Activated CD4-positive, alpha-beta T cell treated with anti-CD3 and anti-CD28 coated beads for 4 hours (primary cell): ENCODE data around the gene ZNF629.

Source experiments
- DNase-seq, 2 donors: peaks; one replicate each; pipeline ENCODE4 v3.0.0-alpha.2; 2020

ZNF629 gene

DNA sequence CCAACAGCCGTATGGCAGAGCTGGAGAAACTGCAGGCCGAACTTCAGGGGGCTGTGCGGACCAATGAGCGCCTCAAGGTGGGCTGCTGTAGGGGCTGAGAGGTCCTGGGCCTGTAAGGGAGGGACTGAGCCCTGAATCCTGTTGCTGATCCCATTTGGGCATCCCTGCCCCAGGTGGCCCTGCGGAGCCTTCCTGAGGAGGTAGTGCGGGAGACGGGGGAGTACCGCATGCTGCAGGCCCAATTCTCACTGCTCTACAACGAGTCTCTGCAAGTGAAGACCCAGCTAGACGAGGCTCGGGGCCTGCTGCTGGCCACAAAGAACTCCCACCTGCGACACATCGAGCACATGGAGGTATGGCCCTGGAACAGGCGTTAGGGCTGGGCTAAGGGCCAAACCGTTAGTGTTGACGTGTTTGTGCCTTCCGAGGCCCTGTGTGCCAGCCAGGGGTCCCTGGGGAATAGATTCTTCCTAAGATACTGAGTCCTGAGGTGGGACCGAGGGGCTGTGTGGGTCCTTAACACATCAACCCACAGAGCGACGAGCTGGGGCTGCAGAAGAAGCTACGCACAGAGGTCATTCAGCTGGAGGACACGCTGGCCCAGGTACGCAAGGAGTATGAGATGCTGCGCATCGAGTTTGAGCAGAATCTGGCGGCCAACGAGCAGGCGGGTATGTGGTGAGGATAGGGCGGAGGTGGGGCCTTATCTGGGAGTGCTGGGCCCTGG is 20.6 kb downstream of the ZNF629 start:
- no peak for DNase-seq

DNA sequence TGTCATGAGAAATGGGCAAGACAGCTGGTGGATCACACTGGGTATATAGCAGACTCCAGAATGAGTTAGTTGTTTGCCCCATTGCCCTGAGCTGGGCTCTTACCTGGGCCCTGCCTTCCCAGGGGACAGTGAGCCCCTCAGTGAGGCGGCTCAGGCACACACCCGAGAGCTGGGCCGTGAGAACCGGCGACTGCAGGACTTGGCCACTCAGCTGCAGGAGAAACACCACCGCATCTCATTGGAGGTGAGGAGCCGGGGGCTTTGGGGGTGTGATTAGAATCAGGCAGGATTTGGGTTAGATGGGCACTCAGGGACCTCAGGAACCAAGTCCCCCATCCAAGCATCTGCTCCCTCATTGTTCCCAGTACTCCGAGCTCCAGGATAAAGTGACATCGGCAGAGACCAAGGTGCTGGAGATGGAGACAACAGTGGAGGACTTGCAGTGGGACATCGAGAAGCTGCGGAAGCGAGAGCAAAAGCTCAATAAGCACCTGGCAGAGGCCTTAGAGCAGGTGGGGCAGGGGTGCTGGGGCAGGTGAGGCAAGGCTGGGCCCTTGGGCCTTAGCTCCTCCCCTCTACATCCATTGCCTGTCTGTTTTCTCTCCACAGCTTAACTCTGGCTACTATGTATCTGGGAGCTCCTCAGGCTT is 22.1 kb downstream of the ZNF629 start:
- no peak for DNase-seq

DNA sequence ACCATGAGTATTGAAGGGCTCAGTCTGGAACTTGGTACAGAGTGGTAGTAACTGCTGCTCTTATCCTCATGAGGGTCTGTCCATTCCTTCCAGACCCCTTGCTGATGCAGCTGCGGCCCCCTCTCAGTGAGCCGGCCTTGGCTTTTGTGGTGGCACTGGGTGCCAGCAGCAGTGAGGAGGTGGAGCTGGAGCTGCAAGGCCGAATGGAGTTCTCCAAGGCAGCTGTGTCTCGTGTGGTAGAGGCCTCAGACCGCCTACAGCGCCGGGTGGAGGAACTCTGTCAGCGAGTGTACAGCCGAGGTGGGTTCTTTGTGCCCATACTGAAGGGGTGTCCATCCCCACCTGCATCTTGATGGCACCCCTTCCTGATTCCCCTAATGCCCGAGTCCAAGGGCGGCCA is 22.9 kb downstream of the ZNF629 start:
- DNase-seq = no peak

DNA sequence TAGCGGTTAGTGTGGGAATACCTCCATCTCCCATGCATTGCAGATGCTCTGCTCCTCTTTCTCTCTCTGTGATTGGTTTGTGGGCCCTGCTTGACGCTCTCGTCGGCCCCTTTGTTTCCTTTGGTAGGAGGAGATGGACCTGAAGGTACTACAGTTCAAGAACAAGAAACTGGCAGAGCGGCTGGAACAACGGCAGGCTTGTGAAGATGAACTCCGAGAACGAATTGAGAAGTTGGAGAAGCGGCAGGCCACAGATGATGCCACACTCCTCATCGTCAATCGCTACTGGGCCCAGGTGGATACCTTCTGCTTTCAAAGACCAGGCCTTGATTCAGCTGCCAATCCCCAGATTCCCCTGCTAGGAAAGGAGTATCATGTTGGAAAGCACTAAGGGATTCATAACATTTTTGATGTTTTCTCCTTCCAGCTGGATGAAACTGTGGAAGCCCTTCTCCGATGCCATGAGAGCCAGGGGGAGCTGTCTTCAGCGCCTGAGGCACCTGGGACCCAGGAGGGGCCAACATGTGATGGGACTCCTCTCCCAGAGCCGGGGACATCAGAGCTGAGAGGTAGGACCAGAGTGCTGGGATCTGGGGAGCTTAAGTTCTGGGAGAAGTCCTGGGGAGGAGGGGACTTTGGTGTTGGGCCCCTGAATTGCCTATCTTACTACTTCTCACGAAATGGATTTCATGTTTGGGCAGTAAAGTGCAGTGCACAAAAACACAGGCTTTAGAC is 23.8 kb downstream of the ZNF629 start:
- DNase-seq = no peak

DNA sequence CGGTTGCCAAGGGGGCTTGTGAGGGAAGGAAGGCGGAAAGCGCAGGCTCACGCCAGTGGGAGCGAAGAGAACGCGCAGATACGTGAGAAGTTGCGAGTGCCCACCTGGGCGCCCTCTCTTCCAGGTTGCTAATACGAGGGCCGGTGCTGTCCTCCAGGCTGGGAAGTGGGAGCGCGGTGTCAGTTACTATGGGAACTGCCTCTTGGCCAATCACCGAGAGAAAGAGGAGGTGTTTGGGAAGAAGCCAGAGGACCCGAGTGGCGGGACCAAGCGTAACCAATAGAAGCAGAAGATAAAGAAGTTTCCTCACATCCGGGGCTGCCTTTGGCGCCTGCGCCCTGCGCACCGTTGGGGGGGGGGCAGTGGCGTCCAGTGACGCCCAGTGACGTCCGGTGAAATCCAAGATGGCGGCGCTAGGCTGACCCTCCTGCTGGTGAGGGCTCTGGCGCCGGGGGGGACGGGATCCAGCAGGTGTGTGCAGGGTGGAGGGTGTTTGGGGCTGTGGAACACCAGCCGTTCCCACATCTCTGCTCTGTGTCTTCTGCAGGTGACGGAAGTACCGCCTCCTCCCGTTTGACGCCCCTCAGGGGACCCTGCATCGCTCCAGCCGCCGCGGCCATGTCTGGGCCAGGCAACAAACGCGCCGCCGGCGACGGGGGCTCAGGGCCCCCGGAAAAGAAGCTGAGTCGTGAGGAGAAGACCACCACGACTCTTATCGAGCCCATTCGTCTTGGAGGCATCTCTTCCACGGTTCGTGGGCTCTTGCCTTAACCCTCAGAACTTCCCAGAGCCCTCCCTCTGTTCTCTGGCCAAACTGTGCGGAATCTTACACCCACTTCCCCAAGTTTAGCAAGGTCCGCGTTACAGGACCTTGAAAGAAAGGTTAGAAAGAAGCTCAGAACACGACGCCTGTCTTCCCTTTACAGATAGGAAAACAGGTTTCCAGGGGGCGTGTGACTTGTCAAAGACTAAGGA is 24.8 kb downstream of the ZNF629 start, which contains the start of the genes CFAP119 and RNF40:
Gene CFAP119, minus strand, starts transcription at position 135 of the 975 bp plus-strand sequence. CDS start 314 bp downstream, outside the sequence.
Gene RNF40, plus strand, starts transcription at position 395 of the 975 bp plus-strand sequence. Its CDS starts 224 bp downstream, at position 619.
- DNase-seq = peak; percentile 82 to 83

DNA sequence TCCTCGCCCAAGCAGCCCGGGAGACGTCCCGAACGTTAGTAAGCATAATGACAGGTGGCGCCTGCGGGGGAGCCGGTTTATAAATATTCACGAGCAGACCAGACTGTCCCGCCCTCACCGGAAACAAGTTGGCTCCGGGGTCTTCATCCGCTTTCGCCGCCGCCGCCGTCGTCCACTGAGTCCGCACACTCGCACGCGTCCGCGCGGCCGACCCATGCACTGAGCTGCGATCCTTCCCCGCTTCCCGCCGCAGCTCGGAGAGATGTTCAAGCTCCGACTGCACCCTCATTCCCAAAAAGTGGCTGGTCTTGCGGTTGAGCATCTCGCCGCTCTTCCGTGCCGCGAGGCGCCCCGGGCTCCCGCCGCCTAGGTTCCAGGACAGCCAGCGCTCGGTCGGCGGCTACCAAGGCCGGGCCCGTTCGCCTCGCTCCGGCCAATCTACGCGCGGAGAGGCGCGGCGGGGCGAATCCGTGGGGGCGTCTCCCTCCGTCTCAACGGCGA is 25.5 kb downstream of the ZNF629 start:
- DNase-seq = peak; percentile 28 to 33

DNA sequence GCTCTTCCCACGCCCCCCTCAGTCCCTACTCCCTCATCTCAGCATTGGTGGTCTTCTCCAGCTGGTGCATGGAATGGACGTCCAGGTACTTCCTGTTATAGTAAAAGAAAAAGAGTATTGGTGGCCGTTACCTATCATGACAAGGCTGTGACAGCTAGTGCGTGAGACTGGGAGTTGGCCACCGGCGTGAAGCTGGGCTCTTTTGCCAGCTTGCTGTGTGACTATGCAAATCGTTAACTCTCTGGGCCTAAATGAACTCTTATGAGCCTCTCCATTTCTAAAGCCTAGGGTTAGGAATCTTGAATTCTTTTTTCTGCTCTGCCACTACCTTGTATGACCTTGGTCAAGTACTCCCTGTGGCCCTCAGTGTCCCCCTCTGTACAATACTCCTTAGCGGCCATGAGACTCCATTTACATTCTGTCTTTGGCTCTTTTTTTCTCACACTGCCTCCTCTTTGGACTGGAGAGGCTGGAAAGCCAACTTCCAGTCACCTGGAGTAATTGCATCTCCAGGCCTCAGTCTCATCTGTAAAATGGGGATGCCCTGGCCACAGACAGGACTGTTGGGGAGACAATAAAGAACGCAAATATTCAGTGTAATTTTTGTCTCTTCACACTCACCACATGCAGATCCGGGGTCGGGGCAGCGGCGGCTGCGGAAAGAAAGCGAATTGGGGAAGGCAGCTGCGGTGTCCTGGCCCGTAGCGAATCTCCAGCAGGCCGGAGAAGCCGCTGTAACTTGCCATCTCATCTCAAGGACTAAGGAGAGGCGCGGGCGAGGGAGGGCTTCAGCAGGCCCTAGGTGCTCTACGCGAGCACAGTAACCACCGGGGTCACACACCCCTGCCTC is 26.2 kb downstream of the ZNF629 start:
- DNase-seq = no peak

DNA sequence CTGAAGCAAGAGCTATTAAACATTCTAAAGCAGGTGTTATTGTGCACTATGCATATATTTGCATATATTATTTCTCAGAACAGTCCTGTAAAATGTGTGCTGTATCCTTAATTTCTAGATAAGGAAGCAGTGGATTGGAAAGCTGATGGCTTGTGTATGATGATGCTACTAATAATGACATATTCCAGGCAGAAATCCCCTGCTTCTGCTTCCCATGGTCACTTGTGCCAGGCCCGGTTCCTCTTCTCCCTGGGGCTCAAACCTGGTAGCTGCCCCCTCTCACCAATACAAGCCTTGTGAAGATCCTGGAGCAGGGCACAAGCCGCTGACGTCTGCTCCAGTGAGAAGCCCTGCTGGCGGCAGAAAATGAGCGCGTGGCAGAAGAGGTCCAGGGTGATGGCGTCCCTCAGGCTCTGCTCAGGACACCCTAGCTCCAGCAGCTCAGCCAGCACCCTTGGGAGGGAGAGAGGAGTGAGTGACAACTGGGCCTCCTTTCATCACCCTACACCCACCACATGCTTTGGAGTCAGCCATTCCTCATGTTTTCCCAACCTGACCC is 26.9 kb downstream of the ZNF629 start:
- DNase-seq = no peak

DNA sequence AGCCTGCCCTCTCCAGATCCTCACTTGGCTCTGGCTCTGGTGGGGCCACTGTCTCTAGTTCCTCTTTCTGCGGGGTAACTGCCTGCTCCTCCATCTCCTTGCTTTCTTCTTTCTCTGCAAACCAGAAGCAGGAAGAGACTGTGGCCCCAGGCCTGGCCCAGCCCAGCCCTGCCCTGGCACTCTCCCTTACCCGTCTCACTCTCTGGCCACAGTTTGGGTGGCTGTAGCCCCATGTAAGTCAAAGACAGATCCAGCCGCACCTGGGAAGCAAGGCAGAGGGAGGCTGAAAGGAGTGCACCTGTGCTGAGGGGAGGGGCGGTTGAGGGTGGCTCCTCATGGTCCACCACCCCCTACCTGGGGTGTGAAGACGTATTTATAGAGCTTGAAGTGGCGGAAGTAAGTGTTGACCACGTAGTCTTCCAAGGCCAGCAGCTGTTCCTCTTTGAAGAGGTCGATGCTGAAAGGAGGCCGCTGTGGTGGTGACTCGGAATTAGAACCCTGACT is 28.0 kb downstream of the ZNF629 start:
- DNase-seq = no peak

DNA sequence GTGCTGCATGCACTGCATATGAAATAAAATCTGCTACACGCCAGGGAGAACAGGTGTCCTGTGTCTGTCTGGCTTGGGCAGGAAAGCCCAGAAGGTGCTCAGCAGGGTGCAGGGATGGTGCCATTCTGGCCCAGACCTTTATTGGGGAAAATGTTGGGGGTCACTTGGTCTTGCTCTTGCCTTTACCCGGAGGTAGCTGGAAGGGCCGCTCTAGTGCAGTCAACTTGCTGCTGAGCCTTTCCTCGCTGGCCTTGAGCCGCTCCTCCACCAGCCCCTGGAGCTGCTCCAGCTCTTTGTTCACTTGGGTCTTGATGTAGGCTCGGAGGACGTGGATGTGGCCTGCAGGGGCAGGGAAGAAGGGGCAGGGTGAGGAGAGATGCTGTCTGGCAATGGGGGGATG is 29.7 kb downstream of the ZNF629 start:
- no peak for DNase-seq

DNA sequence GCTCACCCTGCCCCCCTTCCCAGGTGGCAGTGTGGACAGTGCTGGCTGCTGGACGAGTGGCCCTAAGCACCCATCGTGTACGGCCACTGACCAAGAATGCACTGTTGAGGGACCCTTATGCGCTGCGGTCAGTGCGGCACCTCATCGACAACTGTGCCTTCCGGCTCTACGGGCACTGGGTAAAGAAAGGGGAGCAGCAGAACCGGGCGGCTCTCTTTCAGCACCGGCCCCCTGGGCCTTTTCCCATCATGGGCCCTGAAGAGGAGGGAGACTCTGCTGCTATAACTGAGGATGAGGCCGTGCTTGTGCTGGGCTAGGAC is 30.3 kb downstream of the ZNF629 start:
- no peak for DNase-seq

DNA sequence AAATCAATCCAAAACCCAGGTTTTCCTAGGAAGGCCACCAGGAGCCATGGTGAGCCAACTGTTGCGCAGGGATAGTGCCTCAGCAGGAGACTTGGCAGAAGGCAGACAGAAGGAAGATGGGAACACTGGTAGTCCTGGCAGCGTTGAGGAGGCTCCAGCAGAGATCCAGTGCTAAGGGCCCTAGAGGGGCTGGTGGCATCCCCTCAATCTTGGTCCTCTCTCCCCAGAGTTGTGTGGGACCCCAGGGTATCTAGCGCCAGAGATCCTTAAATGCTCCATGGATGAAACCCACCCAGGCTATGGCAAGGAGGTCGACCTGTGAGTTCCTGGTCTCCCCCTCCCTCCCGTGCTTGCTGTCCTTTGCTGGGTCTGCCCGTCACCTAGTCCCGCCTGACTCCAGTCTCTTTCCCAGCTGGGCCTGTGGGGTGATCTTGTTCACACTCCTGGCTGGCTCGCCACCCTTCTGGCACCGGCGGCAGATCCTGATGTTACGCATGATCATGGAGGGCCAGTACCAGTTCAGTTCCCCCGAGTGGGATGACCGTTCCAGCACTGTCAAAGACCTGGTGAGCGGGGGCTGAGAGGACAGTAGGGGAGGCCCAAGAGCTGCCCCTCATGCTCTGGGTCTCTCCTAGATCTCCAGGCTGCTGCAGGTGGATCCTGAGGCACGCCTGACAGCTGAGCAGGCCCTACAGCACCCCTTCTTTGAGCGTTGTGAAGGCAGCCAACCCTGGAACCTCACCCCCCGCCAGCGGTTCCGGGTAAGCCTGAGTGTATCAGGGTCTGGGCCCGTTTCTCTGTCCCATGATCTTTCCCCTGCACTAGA is 30.8 kb downstream of the ZNF629 start:
- no peak for DNase-seq

DNA sequence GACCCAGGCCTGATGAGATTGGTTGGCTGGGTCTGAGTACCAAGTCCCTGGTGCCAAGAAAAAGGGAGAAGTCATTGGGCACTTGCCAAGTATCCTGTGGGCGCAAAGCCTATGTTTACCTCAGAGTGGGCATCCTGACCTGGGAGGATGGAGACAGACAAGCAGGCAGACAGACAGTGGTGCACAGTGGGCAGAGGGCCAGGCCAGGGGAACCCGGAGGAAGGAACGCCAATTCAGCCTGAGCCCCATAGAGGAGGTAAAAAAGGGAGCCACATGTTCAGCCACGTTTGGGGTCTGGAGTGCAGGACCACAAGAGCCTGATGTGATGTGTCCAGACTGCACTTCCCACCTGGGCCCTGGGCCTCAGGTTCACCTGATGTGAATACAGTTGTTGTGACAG is 33.4 kb downstream of the ZNF629 start:
- no peak for DNase-seq

DNA sequence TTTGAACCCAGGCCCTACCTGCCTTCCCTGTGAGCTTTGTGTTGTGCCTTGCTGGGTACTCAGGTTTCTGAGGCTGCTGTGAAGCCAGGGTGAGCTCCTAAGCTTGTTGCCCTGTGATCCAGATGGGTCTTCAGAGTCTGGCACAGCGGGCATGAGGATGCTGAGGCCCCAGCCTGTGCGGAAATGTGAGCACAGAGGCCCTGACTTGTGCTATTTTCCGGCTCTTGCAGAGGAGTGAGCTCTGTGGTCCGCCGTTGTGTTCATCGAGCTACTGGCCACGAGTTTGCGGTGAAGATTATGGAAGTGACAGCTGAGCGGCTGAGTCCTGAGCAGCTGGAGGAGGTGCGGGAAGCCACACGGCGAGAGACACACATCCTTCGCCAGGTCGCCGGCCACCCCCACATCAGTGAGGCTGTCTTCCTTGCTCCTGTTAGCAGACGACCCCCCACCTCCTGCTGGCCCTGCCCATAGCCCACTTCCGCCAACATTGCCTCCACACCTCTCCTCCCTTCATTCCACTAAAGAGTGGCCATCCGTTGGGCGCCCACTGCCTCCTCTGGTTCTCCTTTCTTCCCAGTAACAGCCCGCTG is 36.0 kb downstream of the ZNF629 start:
- DNase-seq = no peak

DNA sequence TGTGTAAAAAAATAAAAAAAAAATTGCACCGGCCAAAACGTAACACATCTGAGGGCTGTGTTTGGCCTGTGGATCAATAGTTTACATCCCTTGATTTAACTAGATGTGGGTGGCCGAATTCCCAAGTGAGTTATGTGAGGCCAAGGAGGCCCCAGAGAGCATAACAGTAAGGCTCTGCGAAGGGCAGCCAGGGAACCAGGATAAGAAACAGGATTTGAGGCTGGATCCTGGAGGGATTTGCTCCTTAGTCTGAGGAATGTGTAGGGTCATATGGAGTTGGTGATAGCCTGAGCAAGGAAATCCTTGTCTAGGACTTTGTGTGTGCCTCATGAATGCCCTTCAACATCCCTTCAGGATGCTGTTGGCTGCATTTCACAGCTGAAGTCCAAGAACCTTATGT is 36.8 kb downstream of the ZNF629 start:
- DNase-seq = no peak

DNA sequence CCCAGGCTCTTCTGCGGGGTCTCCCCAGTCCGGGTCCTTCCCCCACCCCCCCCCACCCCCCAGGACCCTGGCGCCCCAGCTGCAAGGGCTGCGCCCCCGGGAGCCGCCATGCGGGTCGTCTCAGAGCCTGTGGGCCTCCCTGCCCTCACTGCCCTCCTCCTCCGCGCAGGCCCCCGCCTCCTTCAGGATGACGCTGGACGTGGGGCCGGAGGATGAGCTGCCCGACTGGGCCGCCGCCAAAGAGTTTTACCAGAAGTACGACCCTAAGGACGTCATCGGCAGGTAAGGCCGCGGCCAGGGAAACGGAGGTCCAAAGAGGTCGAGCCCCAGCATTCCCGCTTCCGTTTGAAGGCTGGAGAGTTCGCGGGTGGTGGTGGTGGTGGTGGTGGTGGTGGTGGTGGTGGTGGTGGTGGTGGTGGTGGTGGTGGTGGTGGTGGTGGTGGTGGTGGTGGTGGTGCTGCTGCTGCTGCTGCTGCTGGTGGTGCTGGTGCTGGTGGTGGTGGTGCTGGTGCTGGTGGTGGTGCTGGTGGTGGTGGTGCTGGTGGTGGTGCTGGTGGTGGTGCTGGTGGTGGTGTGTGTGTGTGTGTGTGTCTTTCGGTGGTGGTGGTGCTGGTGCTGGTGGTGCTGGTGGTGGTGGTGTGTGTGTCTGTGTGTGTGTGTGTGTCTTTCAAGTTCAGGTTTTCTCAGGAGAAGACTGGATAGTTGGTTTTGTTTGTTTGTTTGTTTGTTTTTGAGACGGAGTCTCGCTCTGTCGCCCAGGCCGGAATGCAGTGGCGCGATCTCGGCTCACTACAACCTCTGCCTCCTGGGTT is 38.2 kb downstream of the ZNF629 start:
- DNase-seq = peak in 1 of 2 donors; percentile 10

DNA sequence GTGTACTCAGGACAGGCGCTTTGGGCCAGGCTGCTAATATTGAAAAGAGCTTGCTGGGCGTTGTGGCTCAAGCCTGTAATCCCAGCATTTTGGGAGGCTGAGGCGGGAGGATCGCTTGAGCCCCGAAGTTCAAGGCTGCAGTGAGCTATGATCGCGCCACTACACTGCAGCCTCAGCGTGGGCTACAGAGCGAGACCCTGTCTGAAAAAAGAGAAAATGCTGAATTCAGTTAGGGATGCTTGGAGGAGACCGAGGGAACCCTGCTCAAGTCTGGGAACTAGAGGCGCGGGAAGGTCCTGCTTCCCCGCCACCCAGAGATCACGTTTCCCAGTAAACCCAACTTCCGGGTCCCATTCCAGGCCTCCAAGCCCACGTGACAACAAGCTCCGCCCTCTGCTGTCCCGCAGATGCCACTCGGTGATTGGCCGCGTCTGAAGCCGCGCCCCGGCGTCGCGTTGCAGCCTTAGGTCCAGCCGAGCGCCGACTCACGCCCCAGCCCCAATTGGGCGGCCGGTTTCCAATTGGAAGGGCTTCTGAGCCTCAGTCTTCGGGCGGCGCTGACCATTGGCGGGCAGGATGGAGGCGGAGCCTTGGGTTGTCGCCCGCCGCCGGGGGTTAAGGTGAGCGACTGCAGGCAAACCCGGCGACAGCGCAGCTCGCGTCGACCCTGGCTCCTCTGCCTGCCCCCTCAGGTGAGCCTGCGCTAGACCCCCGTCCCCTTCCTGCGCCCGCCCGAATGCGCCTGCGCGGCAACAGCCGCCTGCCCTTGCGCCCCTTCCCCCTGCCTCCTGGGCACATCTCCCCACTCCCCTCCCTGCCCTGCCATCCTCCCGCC is 39.0 kb downstream of the ZNF629 start, which contains the start of gene PHKG2:
Gene PHKG2, plus strand, starts transcription at position 627 of the 835 bp plus-strand sequence. CDS start 396 bp downstream, outside the sequence.
- peak; percentile 86 to 87 for DNase-seq

DNA sequence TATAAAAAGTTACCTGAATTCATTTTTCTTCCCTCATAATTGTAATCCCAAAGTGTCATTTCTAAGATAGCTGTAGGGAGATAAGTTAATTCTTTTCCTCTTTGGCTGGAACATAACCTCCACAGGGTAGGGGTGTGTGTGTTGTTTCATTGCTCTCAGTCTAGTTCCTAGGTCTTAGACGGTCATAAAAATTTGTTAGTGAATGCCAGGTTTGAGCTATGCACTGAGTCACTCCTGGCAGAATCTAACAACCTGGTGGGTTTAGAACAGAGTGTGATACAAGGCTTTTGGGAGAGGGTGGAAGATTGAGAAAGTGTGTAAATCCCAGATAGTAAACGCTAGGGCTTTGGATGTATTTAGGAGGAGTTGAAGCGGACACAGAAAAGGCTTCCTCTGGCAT is 39.7 kb downstream of the ZNF629 start:
- DNase-seq = no peak
